GM23338 (cell line): ENCODE results near the gene GPHA2. TPM values are rescaled to one million over a fixed set of nuclear protein-coding genes. Genes with fewer than 3 reads are reported as not detected.

ENCODE experiments used
- ATAC-seq: fragments of 200-7000 bp; cut with Tn5 transposase; 3 replicates; pipeline ENCODE4 v1.9.1; 2020
- DNase-seq: peaks from one replicate; pipeline ENCODE4 v3.0.0-alpha.2; 2015; ENCODE audit warnings: low spot score
- H2AFZ ChIP-seq: fragments of 200-600 bp; sonication (generic); 2 replicates; pipeline ENCODE4 v1.8.0; 2016; ENCODE audit warnings: antibody characterized with exemption, mild to moderate bottlenecking, moderate library complexity
- H3F3A ChIP-seq: fragments of 200-600 bp; sonication (generic); replicated peaks from 2 replicates; pipeline ENCODE4 v1.8.0; 2017; ENCODE audit warnings: antibody characterized with exemption, mixed run types, low read depth
- H3K27ac ChIP-seq: fragments of 200-600 bp; sonication (generic); 2 replicates; pipeline ENCODE4 v1.6.1; 2016; ENCODE audit warnings: low read depth
- H3K27me3 ChIP-seq: fragments of 200-600 bp; sonication (generic); 2 replicates; pipeline ENCODE4 v1.8.0; 2016; ENCODE audit warnings: mild to moderate bottlenecking, mixed run types, moderate library complexity; ENCODE audit not compliant: insufficient read depth
- H3K36me3 ChIP-seq: fragments of 200-600 bp; sonication (generic); 2 replicates; pipeline ENCODE4 v1.8.0; 2016; ENCODE audit warnings: mild to moderate bottlenecking; ENCODE audit not compliant: insufficient read depth
- H3K4me1 ChIP-seq: fragments of 200-600 bp; sonication (generic); 2 replicates; pipeline ENCODE4 v1.8.0; 2016; ENCODE audit warnings: mild to moderate bottlenecking, moderate library complexity; ENCODE audit not compliant: insufficient read depth
- H3K4me2 ChIP-seq: fragments of 200-600 bp; sonication (generic); 2 replicates; pipeline ENCODE4 v1.7.1; 2017; ENCODE audit warnings: mixed run types
- H3K4me3 ChIP-seq: fragments of 200-600 bp; sonication (generic); 2 replicates; pipeline ENCODE4 v1.6.1; 2016; ENCODE audit warnings: mixed run types
- H3K79me2 ChIP-seq: fragments of 200-600 bp; sonication (generic); replicated peaks from 2 replicates; pipeline ENCODE4 v1.8.0; 2017; ENCODE audit warnings: mild to moderate bottlenecking; ENCODE audit not compliant: insufficient read depth
- H3K9me2 ChIP-seq: fragments of 200-600 bp; sonication (generic); 2 replicates; pipeline ENCODE4 v1.8.0; 2017; ENCODE audit not compliant: insufficient read depth
- H4K20me1 ChIP-seq: fragments of 200-600 bp; sonication (generic); replicated peaks from 2 replicates; pipeline ENCODE4 v1.8.0; 2017; ENCODE audit warnings: mild to moderate bottlenecking; ENCODE audit not compliant: insufficient read depth
- H3K27ac Mint-ChIP-seq: 2 replicates; pipeline ENCODE4 v1.8.0; 2020; ENCODE audit warnings: inconsistent platforms, mild to moderate bottlenecking, moderate library complexity, mixed read lengths
- H3K27me3 Mint-ChIP-seq: 3 replicates; pipeline ENCODE4 v1.8.0; 2022; ENCODE audit warnings: low read depth, mild to moderate bottlenecking, moderate library complexity, mixed read lengths, inconsistent platforms; ENCODE audit not compliant: insufficient read depth, poor library complexity
- H3K36me3 Mint-ChIP-seq: 3 replicates; pipeline ENCODE4 v1.8.0; 2021; ENCODE audit warnings: low read depth, mild to moderate bottlenecking, inconsistent platforms, moderate library complexity, mixed read lengths
- H3K4me1 Mint-ChIP-seq: 3 replicates; pipeline ENCODE4 v1.8.0; 2020; ENCODE audit warnings: mild to moderate bottlenecking, inconsistent platforms, mixed read lengths
- H3K4me3 Mint-ChIP-seq: 3 replicates; pipeline ENCODE4 v1.8.0; 2021; ENCODE audit warnings: moderate library complexity, mild to moderate bottlenecking, inconsistent platforms, mixed read lengths
- H3K9me3 Mint-ChIP-seq: 3 replicates; pipeline ENCODE4 v1.8.0; 2020; ENCODE audit warnings: moderate library complexity, mild to moderate bottlenecking, inconsistent platforms, mixed read lengths
- CREB1 ChIP-seq: fragments of 250-450 bp; sonication (Bioruptor Pico); IDR thresholded peaks from 2 replicates; pipeline ENCODE4 v1.5.0; 2020; ENCODE audit warnings: low read depth, mild to moderate bottlenecking, moderate library complexity
- EZH2 ChIP-seq: fragments of 200-600 bp; sonication (generic); IDR thresholded peaks from one replicate; pipeline ENCODE4 v1.8.0; 2017; ENCODE audit warnings: antibody characterized with exemption, mild to moderate bottlenecking, low read depth; ENCODE audit not compliant: unreplicated experiment
- JUNB ChIP-seq: IDR thresholded peaks from one replicate; pipeline ENCODE4 v1.6.1; 2016; ENCODE audit warnings: antibody characterized with exemption; ENCODE audit not compliant: unreplicated experiment
- NANOG ChIP-seq: IDR thresholded peaks from 2 replicates; pipeline ENCODE4 v1.6.1; 2016; ENCODE audit warnings: antibody characterized with exemption, borderline replicate concordance
- STAT1 ChIP-seq: IDR thresholded peaks from one replicate; pipeline ENCODE4 v1.6.1; 2016; ENCODE audit warnings: antibody characterized with exemption; ENCODE audit not compliant: unreplicated experiment
- ZNF331 ChIP-seq: fragments of 250-450 bp; sonication (Bioruptor Pico); IDR thresholded peaks from 2 replicates; pipeline ENCODE4 v1.5.0; 2020; ENCODE audit warnings: low read depth, mild to moderate bottlenecking, moderate library complexity
- polyA plus RNA-seq: library from polyadenylated mRNA; unstranded; fragments of >200 nt; fragmentation: Nextera tagmentation; extraction: Ambion mirVana; gene quantifications from 2 replicates; pipeline ENCODE4 v1.2.1, GENCODE V29; 2016
- total RNA-seq: library from RNA; depleted of rRNA; stranded (reverse); fragments of >200 nt; shearing (Covaris generic); gene quantifications from 2 replicates; pipeline ENCODE4 v1.2.3, GENCODE V29; 2014
- TF ChIP-seq, protein P1 (sequence below): fragments of 250-450 bp; sonication (Bioruptor Pico); IDR thresholded peaks from 2 replicates; pipeline ENCODE4 v1.5.0; 2020; ENCODE audit warnings: mild to moderate bottlenecking, moderate library complexity
- TF ChIP-seq, protein P2 (sequence below): IDR thresholded peaks from 2 replicates; pipeline ENCODE4 v1.6.1; 2016; ENCODE audit warnings: antibody characterized with exemption
- TF ChIP-seq, protein P3 (sequence below): IDR thresholded peaks from one replicate; pipeline ENCODE4 v1.6.1; 2018; ENCODE audit warnings: antibody characterized with exemption; ENCODE audit not compliant: unreplicated experiment

The GPHA2 gene
- total and polyA plus RNA-seq, 2 experiments from 2014 or later: 0.83 to 1.8 TPM

DNA sequence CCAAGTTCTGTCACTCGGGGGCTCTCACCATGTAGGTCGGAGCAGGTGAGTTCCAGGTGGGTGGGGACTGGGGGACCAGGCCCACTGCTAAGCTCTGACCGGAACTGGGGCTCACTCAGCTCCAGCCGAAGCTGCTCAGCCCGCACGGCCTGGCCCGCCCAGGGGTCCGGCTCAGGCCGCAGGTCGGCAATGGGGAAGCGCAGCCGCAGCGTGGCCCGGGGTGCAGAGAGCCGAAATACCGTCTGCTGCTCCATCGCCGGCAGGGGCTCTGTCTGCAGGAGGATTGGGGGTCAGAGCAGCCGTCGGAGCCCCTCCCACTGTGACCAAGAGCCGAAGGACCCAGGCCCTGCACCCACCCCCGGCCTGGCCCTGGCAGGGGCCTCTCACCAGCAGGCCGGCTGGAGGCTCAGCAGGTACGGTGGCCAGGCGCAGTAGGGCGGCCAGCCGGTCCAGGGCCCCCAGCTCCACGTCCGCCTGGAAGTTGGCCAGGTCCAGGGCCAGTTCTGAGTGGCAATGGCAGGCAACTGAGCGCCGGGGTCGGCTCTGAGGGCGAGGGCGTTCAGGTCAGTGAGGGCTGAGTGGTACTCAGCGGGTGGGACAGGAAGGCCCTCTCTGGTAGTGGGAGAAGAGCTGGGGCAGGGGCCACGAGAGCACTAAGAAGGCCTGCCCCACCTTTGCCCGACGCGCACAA, 25.9 kb downstream of the GPHA2 start (continued):
- TF ChIP-seq, protein P1, sequence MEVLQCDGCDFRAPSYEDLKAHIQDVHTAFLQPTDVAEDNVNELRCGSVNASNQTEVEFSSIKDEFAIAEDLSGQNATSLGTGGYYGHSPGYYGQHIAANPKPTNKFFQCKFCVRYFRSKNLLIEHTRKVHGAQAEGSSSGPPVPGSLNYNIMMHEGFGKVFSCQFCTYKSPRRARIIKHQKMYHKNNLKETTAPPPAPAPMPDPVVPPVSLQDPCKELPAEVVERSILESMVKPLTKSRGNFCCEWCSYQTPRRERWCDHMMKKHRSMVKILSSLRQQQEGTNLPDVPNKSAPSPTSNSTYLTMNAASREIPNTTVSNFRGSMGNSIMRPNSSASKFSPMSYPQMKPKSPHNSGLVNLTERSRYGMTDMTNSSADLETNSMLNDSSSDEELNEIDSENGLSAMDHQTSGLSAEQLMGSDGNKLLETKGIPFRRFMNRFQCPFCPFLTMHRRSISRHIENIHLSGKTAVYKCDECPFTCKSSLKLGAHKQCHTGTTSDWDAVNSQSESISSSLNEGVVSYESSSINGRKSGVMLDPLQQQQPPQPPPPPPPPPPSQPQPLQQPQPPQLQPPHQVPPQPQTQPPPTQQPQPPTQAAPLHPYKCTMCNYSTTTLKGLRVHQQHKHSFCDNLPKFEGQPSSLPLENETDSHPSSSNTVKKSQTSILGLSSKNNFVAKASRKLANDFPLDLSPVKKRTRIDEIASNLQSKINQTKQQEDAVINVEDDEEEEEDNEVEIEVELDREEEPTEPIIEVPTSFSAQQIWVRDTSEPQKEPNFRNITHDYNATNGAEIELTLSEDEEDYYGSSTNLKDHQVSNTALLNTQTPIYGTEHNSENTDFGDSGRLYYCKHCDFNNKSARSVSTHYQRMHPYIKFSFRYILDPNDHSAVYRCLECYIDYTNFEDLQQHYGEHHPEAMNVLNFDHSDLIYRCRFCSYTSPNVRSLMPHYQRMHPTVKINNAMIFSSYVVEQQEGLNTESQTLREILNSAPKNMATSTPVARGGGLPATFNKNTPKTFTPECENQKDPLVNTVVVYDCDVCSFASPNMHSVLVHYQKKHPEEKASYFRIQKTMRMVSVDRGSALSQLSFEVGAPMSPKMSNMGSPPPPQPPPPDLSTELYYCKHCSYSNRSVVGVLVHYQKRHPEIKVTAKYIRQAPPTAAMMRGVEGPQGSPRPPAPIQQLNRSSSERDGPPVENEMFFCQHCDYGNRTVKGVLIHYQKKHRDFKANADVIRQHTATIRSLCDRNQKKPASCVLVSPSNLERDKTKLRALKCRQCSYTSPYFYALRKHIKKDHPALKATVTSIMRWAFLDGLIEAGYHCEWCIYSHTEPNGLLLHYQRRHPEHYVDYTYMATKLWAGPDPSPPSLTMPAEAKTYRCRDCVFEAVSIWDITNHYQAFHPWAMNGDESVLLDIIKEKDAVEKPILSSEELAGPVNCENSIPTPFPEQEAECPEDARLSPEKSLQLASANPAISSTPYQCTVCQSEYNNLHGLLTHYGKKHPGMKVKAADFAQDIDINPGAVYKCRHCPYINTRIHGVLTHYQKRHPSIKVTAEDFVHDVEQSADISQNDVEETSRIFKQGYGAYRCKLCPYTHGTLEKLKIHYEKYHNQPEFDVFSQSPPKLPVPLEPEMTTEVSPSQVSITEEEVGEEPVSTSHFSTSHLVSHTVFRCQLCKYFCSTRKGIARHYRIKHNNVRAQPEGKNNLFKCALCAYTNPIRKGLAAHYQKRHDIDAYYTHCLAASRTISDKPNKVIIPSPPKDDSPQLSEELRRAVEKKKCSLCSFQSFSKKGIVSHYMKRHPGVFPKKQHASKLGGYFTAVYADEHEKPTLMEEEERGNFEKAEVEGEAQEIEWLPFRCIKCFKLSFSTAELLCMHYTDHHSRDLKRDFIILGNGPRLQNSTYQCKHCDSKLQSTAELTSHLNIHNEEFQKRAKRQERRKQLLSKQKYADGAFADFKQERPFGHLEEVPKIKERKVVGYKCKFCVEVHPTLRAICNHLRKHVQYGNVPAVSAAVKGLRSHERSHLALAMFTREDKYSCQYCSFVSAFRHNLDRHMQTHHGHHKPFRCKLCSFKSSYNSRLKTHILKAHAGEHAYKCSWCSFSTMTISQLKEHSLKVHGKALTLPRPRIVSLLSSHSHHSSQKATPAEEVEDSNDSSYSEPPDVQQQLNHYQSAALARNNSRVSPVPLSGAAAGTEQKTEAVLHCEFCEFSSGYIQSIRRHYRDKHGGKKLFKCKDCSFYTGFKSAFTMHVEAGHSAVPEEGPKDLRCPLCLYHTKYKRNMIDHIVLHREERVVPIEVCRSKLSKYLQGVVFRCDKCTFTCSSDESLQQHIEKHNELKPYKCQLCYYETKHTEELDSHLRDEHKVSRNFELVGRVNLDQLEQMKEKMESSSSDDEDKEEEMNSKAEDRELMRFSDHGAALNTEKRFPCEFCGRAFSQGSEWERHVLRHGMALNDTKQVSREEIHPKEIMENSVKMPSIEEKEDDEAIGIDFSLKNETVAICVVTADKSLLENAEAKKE (CRISPR knock-in tag): no peak
- TF ChIP-seq, protein P2, sequence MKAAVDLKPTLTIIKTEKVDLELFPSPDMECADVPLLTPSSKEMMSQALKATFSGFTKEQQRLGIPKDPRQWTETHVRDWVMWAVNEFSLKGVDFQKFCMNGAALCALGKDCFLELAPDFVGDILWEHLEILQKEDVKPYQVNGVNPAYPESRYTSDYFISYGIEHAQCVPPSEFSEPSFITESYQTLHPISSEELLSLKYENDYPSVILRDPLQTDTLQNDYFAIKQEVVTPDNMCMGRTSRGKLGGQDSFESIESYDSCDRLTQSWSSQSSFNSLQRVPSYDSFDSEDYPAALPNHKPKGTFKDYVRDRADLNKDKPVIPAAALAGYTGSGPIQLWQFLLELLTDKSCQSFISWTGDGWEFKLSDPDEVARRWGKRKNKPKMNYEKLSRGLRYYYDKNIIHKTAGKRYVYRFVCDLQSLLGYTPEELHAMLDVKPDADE: no peak
- TF ChIP-seq NANOG: no peak
- TF ChIP-seq ZNF331: no peak
- TF ChIP-seq STAT1: no peak

DNA sequence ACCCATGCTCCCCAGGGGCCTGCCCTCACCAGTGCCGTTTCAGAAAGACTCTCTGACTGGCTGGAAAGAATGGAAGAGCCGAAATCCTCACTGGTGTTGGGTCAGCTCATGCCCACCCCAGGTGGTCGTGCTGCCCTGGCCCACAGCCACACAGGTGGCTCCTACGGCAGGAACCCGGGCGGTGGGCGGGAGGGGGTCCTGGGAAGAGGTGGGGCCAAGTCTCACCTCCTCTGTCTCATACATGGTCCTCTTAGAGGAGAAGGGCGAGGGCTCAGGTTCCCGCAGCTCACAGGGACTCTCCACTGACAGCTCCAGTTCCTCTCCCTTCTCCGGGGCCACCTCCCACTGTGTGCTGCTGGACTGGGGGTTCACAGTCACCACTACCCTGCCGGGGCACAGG, 26.9 kb downstream of the GPHA2 start:
- no peaks in the 10 kb centered on the region for H3K4me1 Mint-ChIP-seq
- TF ChIP-seq, protein P2: no peak
- TF ChIP-seq, protein P3, sequence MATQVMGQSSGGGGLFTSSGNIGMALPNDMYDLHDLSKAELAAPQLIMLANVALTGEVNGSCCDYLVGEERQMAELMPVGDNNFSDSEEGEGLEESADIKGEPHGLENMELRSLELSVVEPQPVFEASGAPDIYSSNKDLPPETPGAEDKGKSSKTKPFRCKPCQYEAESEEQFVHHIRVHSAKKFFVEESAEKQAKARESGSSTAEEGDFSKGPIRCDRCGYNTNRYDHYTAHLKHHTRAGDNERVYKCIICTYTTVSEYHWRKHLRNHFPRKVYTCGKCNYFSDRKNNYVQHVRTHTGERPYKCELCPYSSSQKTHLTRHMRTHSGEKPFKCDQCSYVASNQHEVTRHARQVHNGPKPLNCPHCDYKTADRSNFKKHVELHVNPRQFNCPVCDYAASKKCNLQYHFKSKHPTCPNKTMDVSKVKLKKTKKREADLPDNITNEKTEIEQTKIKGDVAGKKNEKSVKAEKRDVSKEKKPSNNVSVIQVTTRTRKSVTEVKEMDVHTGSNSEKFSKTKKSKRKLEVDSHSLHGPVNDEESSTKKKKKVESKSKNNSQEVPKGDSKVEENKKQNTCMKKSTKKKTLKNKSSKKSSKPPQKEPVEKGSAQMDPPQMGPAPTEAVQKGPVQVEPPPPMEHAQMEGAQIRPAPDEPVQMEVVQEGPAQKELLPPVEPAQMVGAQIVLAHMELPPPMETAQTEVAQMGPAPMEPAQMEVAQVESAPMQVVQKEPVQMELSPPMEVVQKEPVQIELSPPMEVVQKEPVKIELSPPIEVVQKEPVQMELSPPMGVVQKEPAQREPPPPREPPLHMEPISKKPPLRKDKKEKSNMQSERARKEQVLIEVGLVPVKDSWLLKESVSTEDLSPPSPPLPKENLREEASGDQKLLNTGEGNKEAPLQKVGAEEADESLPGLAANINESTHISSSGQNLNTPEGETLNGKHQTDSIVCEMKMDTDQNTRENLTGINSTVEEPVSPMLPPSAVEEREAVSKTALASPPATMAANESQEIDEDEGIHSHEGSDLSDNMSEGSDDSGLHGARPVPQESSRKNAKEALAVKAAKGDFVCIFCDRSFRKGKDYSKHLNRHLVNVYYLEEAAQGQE: no peak
- TF ChIP-seq NANOG: no peak
- no peak for TF ChIP-seq CREB1 (CRISPR knock-in tag)
- TF ChIP-seq ZNF331: no peak
- TF ChIP-seq JUNB: no peak
- TF ChIP-seq STAT1: no peak
- TF ChIP-seq EZH2: no peak

More for the DNA sequence above, 26.9 kb downstream of the GPHA2 start:
- Histone ChIP-seq H3K9me2 (no peaks in the 10 kb centered on the region), H3K79me2 (no peaks in the 10 kb centered on the region), H3K4me1 (no peaks in the 10 kb centered on the region), H2AFZ (no peak overlapping the region), H4K20me1 (no peaks in the 10 kb centered on the region; the same call in none of the 2 replicates), H3K4me2 (no peak overlapping the region), H3K27me3 (no peaks in the 10 kb centered on the region), H3K27ac (no peak overlapping the region), H3F3A (no peaks in the 10 kb centered on the region), H3K4me3 (no peak overlapping the region), H3K36me3 (no peaks in the 10 kb centered on the region)
- H3K27ac Mint-ChIP-seq: peak overlapping the region; percentile 51; the same call in 1 of the 2 replicates
- peaks cover 10% of the 10 kb centered on the region for H3K36me3 Mint-ChIP-seq
- no peaks in the 10 kb centered on the region; the same call in 2 of the 3 replicates for H3K9me3 Mint-ChIP-seq
- ATAC-seq (no peak), DNase-seq (no peak)
- H3K27me3 Mint-ChIP-seq: peaks cover 4% of the 10 kb centered on the region
- no peak overlapping the region for H3K4me3 Mint-ChIP-seq
